Measurements from ENCODE around the gene C14orf180. TPM values are rescaled to one million over a fixed set of nuclear protein-coding genes. Genes with fewer than 3 reads are reported as not detected.

The C14orf180 gene
- total RNA-seq, 1 experiment from 2014 or later: not detected

GRCh38 chr14:104585966-104586697 lies 6.6 kb downstream of the C14orf180 start:
- no peaks in the 10 kb centered on the region for H3K79me2 ChIP-seq (ENCODE audit: low read depth)
- H2AFZ ChIP-seq: no peak overlapping the region
- no peaks in the 10 kb centered on the region for H3K36me3 ChIP-seq (ENCODE audit: low read depth)
- DNase-seq: no peak
- no peak overlapping the region for H3K27ac ChIP-seq
- no peaks in the 10 kb centered on the region for H3K4me1 ChIP-seq (replicated peaks; ENCODE audit: insufficient read depth)
- no TSS peak for BruUV-seq (replicated peaks)
- intact Hi-C loops (cut with micrococcal nuclease; ENCODE audit: unreplicated experiment): no loop called here
- POLR2A ChIA-PET (ENCODE audit: unreplicated experiment): no interaction called here
- no peaks in the 10 kb centered on the region for H3K9me2 ChIP-seq (ENCODE audit: insufficient read depth)
- no peak overlapping the region for H3K4me2 ChIP-seq
- no peak overlapping the region for H3K4me3 ChIP-seq
- H3K27me3 ChIP-seq (ENCODE audit: insufficient read depth, low read depth): peaks cover 100% of the 10 kb centered on the region
- H3F3A ChIP-seq (ENCODE audit: insufficient read depth, low read depth): no peaks in the 10 kb centered on the region
- no peaks in the 10 kb centered on the region for H3K9me3 ChIP-seq (ENCODE audit: insufficient read depth, low read depth)
- H4K20me1 ChIP-seq (ENCODE audit: insufficient read depth): peaks cover 4% of the 10 kb centered on the region; the same call in 1 of the 2 replicates
- TF ChIP-seq CTCF (conservative IDR thresholded peaks at IDR 0.05): no peak
- TF ChIP-seq EZH2 (IDR thresholded peaks at IDR 0.05; ENCODE audit: low read depth): no peak
- CTCF ChIA-PET: no interaction called here

GRCh38 chr14:104586832-104587620 lies 7.5 kb downstream of the C14orf180 start:
- Histone ChIP-seq H3F3A (ENCODE audit: insufficient read depth, low read depth) (no peaks in the 10 kb centered on the region), H2AFZ (no peak overlapping the region), H4K20me1 (ENCODE audit: insufficient read depth) (peaks cover 4% of the 10 kb centered on the region; the same call in 1 of the 2 replicates), H3K27me3 (ENCODE audit: insufficient read depth, low read depth) (peaks cover 100% of the 10 kb centered on the region), H3K36me3 (ENCODE audit: low read depth) (no peaks in the 10 kb centered on the region), H3K9me3 (ENCODE audit: insufficient read depth, low read depth) (no peaks in the 10 kb centered on the region), H3K4me2 (no peak overlapping the region), H3K4me3 (no peak overlapping the region), H3K9me2 (ENCODE audit: insufficient read depth) (no peaks in the 10 kb centered on the region), H3K79me2 (ENCODE audit: low read depth) (no peaks in the 10 kb centered on the region), H3K27ac (no peak overlapping the region), H3K4me1 (replicated peaks; ENCODE audit: insufficient read depth) (no peaks in the 10 kb centered on the region)
- BruUV-seq (replicated peaks): no TSS peak
- TF ChIP-seq CTCF (conservative IDR thresholded peaks at IDR 0.05) (no peak), EZH2 (IDR thresholded peaks at IDR 0.05; ENCODE audit: low read depth) (no peak)
- ChIA-PET POLR2A (ENCODE audit: unreplicated experiment) (no interaction called here), CTCF (no interaction called here)
- DNase-seq: no peak
- intact Hi-C loops (cut with micrococcal nuclease; ENCODE audit: unreplicated experiment): no loop called here

GRCh38 chr14:104587641-104588040 lies 8.1 kb downstream of the C14orf180 start:
- H3K27me3 ChIP-seq (ENCODE audit: insufficient read depth, low read depth): peaks cover 100% of the 10 kb centered on the region
- no peak overlapping the region for H3K27ac ChIP-seq
- no peaks in the 10 kb centered on the region for H3K36me3 ChIP-seq (ENCODE audit: low read depth)
- POLR2A ChIA-PET (ENCODE audit: unreplicated experiment): no interaction called here
- H2AFZ ChIP-seq: no peak overlapping the region
- no peaks in the 10 kb centered on the region for H3K9me3 ChIP-seq (ENCODE audit: insufficient read depth, low read depth)
- no peaks in the 10 kb centered on the region for H3K9me2 ChIP-seq (ENCODE audit: insufficient read depth)
- H3K4me3 ChIP-seq: no peak overlapping the region
- no peaks in the 10 kb centered on the region for H3K79me2 ChIP-seq (ENCODE audit: low read depth)
- intact Hi-C loops (cut with micrococcal nuclease; ENCODE audit: unreplicated experiment): no loop called here
- TF ChIP-seq CTCF (conservative IDR thresholded peaks at IDR 0.05) (no peak), EZH2 (IDR thresholded peaks at IDR 0.05; ENCODE audit: low read depth) (no peak)
- CTCF ChIA-PET: no interaction called here
- H4K20me1 ChIP-seq (ENCODE audit: insufficient read depth): peaks cover 4% of the 10 kb centered on the region; the same call in 1 of the 2 replicates
- no peaks in the 10 kb centered on the region for H3F3A ChIP-seq (ENCODE audit: insufficient read depth, low read depth)
- no TSS peak for BruUV-seq (replicated peaks)
- no peak for DNase-seq
- H3K4me1 ChIP-seq (replicated peaks; ENCODE audit: insufficient read depth): no peaks in the 10 kb centered on the region
- no peak overlapping the region for H3K4me2 ChIP-seq
